Vagina (tissue), 2 donors: ENCODE measurements around the gene APOBEC3H.

Experiments used
- POLR2A ChIP-seq, 2 donors: fragments of 450-650 bp; IDR thresholded peaks; one replicate each; pipeline ENCODE4 v1.6.1; 2017; ENCODE audit warnings: antibody characterized with exemption in 2 of 2, mild to moderate bottlenecking in 2 of 2, moderate library complexity in 2 of 2
- POLR2AphosphoS5 ChIP-seq, 2 donors: sonication (generic); formaldehyde crosslinking; IDR thresholded peaks; one replicate each; pipeline ENCODE4 v1.9.0; 2017; ENCODE audit warnings: antibody characterized with exemption in 2 of 2, mild to moderate bottlenecking in 2 of 2, low read depth in 1 of 2; ENCODE audit not compliant: insufficient read depth in 1 of 2
- TF ChIP-seq, protein P1 (sequence below), 3 experiments: fragments of 450-650 bp in 2 of 3; fragments of 200-600 bp in 1 of 3; sonication (generic) in 1 of 3; IDR thresholded peaks; one replicate each; pipeline ENCODE4 v1.5.1; 2017 to 2019; ENCODE audit warnings: antibody characterized with exemption in 3 of 3, mild to moderate bottlenecking in 2 of 3, moderate library complexity in 2 of 3

DNA sequence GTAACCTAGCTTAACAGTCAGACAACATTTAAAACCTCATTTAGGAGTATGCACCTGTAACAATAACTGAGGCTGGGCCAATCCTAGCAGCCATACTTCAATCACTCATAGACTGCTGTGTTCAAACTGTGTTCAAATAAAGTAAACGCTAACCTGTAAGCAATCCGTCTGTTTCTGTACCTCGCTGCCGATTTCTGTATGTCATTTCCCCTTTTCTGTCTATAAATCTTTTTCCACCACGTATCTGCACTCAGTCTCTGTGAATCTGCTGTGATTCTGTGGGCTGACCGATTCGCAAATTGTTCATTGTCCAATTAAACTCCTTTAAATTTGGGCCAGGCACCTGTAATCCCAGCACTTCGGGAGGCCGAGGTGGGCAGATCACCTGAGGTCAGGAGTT is 12.3 kb downstream of the APOBEC3H start:
- TF ChIP-seq, protein P1, sequence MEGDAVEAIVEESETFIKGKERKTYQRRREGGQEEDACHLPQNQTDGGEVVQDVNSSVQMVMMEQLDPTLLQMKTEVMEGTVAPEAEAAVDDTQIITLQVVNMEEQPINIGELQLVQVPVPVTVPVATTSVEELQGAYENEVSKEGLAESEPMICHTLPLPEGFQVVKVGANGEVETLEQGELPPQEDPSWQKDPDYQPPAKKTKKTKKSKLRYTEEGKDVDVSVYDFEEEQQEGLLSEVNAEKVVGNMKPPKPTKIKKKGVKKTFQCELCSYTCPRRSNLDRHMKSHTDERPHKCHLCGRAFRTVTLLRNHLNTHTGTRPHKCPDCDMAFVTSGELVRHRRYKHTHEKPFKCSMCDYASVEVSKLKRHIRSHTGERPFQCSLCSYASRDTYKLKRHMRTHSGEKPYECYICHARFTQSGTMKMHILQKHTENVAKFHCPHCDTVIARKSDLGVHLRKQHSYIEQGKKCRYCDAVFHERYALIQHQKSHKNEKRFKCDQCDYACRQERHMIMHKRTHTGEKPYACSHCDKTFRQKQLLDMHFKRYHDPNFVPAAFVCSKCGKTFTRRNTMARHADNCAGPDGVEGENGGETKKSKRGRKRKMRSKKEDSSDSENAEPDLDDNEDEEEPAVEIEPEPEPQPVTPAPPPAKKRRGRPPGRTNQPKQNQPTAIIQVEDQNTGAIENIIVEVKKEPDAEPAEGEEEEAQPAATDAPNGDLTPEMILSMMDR (IDR thresholded peaks at IDR 0.05), result no peak
- TF ChIP-seq POLR2AphosphoS5 (IDR thresholded peaks at IDR 0.05; ENCODE audit: insufficient read depth in 1 of 2, low read depth in 1 of 2) (no peak), POLR2A (IDR thresholded peaks at IDR 0.05) (no peak)
